Endodermal cell (in vitro differentiated cells): Measurements from ENCODE around the gene PKD1. TPM values are rescaled to one million over a fixed set of nuclear protein-coding genes. Genes with fewer than 3 reads are reported as not detected.

Experiments used
- DNase-seq: peaks from one replicate; pipeline ENCODE4 v3.0.0-alpha.2; 2017
- H3K27ac ChIP-seq: 2 replicates; pipeline ENCODE4 v1.5.1; 2013; ENCODE audit warnings: mild to moderate bottlenecking, low read depth, low read length, moderate library complexity
- H3K27me3 ChIP-seq: 2 replicates; pipeline ENCODE4 v1.6.1; 2013; ENCODE audit warnings: mild to moderate bottlenecking, low read length, moderate library complexity; ENCODE audit not compliant: insufficient read depth, control insufficient read depth, poor library complexity, severe bottlenecking
- H3K36me3 ChIP-seq: 2 replicates; pipeline ENCODE4 v1.7.0; 2013; ENCODE audit warnings: mild to moderate bottlenecking, low read length, moderate library complexity; ENCODE audit not compliant: control insufficient read depth, insufficient read depth
- H3K4me1 ChIP-seq: one replicate; pipeline ENCODE4 v1.7.0; 2013; ENCODE audit warnings: low read length; ENCODE audit not compliant: control insufficient read depth, insufficient read depth
- H3K4me3 ChIP-seq: 2 replicates; pipeline ENCODE4 v1.5.1; 2013; ENCODE audit warnings: mild to moderate bottlenecking, low read length, moderate library complexity
- H3K9ac ChIP-seq: 2 replicates; pipeline ENCODE4 v1.6.1; 2013; ENCODE audit warnings: mild to moderate bottlenecking, low read length, moderate library complexity; ENCODE audit not compliant: poor library complexity, severe bottlenecking; ENCODE audit errors: extremely low read depth
- H3K9me3 ChIP-seq: 2 replicates; pipeline ENCODE4 v1.6.1; 2013; ENCODE audit warnings: mild to moderate bottlenecking, low read length, moderate library complexity; ENCODE audit not compliant: control insufficient read depth
- H3K27ac Mint-ChIP-seq: 2 replicates; pipeline ENCODE4 v1.8.0; 2020; ENCODE audit warnings: mixed read lengths
- H3K27me3 Mint-ChIP-seq: 2 replicates; pipeline ENCODE4 v1.8.0; 2021; ENCODE audit warnings: mild to moderate bottlenecking, mixed read lengths; ENCODE audit not compliant: insufficient read depth
- H3K36me3 Mint-ChIP-seq: 2 replicates; pipeline ENCODE4 v1.8.0; 2020; ENCODE audit warnings: low read depth, mixed read lengths
- H3K4me1 Mint-ChIP-seq: 2 replicates; pipeline ENCODE4 v1.8.0; 2020; ENCODE audit warnings: mixed read lengths
- H3K4me3 Mint-ChIP-seq: 2 replicates; pipeline ENCODE4 v1.8.0; 2020; ENCODE audit warnings: mild to moderate bottlenecking, moderate library complexity, mixed read lengths
- H3K9me3 Mint-ChIP-seq: 2 replicates; pipeline ENCODE4 v1.8.0; 2020; ENCODE audit warnings: mild to moderate bottlenecking, mixed read lengths
- CTCF ChIP-seq: fragments of 200-600 bp; sonication (generic); conservative IDR thresholded peaks from 2 replicates; pipeline ENCODE4 v1.5.0; 2021; ENCODE audit warnings: antibody characterized with exemption, mild to moderate bottlenecking
- WGBS, 2 experiments: methylation state at CpG; one replicate each; pipeline versions ENCODE4 v1.1.5 to v1.1.7; 2013; ENCODE audit warnings: missing lambda C conversion rate in 2 of 2, mixed read lengths in 1 of 2; ENCODE audit not compliant: insufficient coverage in 1 of 2, insufficient read length in 1 of 2; 5-methylcytosine and 5-hydroxymethylcytosine counted together
- total RNA-seq, 2 donors: library from RNA; stranded (reverse); fragmentation: NEBNext Ultra II Directional in 1 of 2; extraction: Animal tissue kit (Norgen Biotek cat#: 25700) in 1 of 2; gene quantifications; 2 replicates in 1 of 2; 3 replicates in 1 of 2; pipeline ENCODE4 v1.2.1, GENCODE V29; 2021

Gene PKD1
- total RNA-seq, 2 donors from 2014 or later = 104 to 110 TPM

GRCh38 chr16:2160915-2161551 is 25.3 kb upstream of the PKD1 start:
- no peak for DNase-seq
- Histone ChIP-seq H3K9me3 (no peaks in the 10 kb centered on the region), H3K9ac (no peak overlapping the region), H3K4me3 (no peak overlapping the region), H3K4me1 (peaks cover 16% of the 10 kb centered on the region), H3K27ac (peak overlapping the region; percentile 53), H3K36me3 (no peaks in the 10 kb centered on the region), H3K27me3 (no peaks in the 10 kb centered on the region)
- 70 to 93% methylated on average over 5 to 18 of the region's 20 CpGs for WGBS, 2 experiments
- Mint-ChIP-seq H3K36me3 (peaks cover 5% of the 10 kb centered on the region), H3K4me3 (no peak overlapping the region), H3K4me1 (peaks cover 25% of the 10 kb centered on the region), H3K27ac (no peak overlapping the region), H3K9me3 (no peaks in the 10 kb centered on the region), H3K27me3 (no peaks in the 10 kb centered on the region)
- no peak for TF ChIP-seq CTCF

GRCh38 chr16:2159175-2159838 is 23.6 kb upstream of the PKD1 start:
- peaks cover 25% of the 10 kb centered on the region for H3K4me1 Mint-ChIP-seq
- H3K27ac Mint-ChIP-seq = peak overlapping the region; percentile 61
- DNase-seq = no peak

GRCh38 chr16:2158262-2158638 is 22.6 kb upstream of the PKD1 start:
- peaks cover 25% of the 10 kb centered on the region for H3K4me1 Mint-ChIP-seq
- peak overlapping the region; percentile 34 for H3K27ac ChIP-seq
- H3K27me3 Mint-ChIP-seq = no peaks in the 10 kb centered on the region
- H3K9ac ChIP-seq = no peak overlapping the region
- no peaks in the 10 kb centered on the region for H3K27me3 ChIP-seq
- H3K9me3 ChIP-seq = no peaks in the 10 kb centered on the region
- 95% methylated on average over 7 to 15 of the region's 15 CpGs for WGBS, 2 experiments
- no peak for TF ChIP-seq CTCF
- peaks cover 16% of the 10 kb centered on the region for H3K36me3 Mint-ChIP-seq
- H3K36me3 ChIP-seq = peaks cover 16% of the 10 kb centered on the region
- H3K4me3 ChIP-seq = no peak overlapping the region
- peak overlapping the region; percentile 80 for H3K27ac Mint-ChIP-seq
- H3K4me1 ChIP-seq = peaks cover 16% of the 10 kb centered on the region
- DNase-seq = no peak
- no peaks in the 10 kb centered on the region for H3K9me3 Mint-ChIP-seq
- no peak overlapping the region for H3K4me3 Mint-ChIP-seq

More at GRCh38 chr16:2159175-2159838, 23.6 kb upstream of the PKD1 start:
- Histone ChIP-seq H3K27me3 (no peaks in the 10 kb centered on the region), H3K4me1 (peaks cover 16% of the 10 kb centered on the region), H3K4me3 (no peak overlapping the region), H3K9me3 (no peaks in the 10 kb centered on the region), H3K9ac (no peak overlapping the region), H3K36me3 (peaks cover 5% of the 10 kb centered on the region), H3K27ac (peak overlapping the region; percentile 34)
- H3K27me3 Mint-ChIP-seq = no peaks in the 10 kb centered on the region
- no peaks in the 10 kb centered on the region for H3K9me3 Mint-ChIP-seq
- peaks cover 6% of the 10 kb centered on the region for H3K36me3 Mint-ChIP-seq
- no peak for TF ChIP-seq CTCF
- 91% methylated on average over 20 to 24 of the region's 24 CpGs for WGBS, 2 experiments
- H3K4me3 Mint-ChIP-seq = no peak overlapping the region
